GOT3 (cell line): ENCODE results near the gene ZNF10.

ENCODE experiments used
- DNase-seq: peaks from one replicate; lab custom pipeline; 2025; ENCODE audit warnings: mixed read lengths; lab: John Stamatoyannopoulos, UW

Gene ZNF10

DNA sequence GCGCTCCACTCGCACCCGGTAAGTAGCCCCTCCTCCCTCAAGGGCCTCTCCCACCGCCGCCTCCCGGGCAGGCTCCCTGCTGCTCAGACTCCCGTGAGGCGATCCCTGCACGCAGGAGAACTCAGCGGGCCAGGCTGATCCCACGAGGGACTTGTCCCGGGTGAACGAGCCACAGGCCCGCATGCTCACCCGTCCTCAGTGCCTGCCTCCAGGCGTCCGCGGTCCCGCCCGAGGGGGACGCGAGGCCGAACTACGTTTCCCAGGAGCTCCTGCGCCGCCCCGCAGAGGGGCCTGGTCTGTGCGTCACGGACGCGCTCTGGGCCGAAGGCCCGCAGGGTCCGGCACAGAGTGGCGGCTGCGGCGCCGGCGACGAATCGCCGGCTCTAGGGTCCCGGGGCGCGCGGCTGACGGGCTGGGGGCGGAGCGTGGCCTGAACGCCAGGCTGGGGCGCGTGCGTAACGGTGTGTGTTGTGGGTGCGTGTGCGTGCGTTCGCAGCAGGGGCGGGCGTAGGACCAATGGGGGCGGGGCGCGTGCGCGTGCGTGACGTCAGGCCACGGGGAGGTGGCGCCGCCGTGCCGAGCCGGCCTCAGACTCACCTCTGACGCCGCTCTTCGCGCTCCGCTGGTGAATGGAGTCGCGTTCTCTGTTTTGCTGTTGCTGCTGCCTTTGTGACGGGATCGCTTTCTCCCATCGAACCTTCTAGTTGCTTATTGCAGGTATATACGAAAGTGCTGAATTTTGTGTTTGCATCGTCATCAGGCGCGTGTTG is at the start of gene ZNF10, which contains the start of gene ZNF891:
ZNF10 (plus strand) TSS at position 590 of the 770 bp plus-strand sequence. CDS start 13,866 bp downstream, outside the sequence.
ZNF891 (minus strand) TSS at position 237 of the 770 bp plus-strand sequence. CDS start 8,356 bp downstream, outside the sequence.
- peak; percentile 63 for DNase-seq

DNA sequence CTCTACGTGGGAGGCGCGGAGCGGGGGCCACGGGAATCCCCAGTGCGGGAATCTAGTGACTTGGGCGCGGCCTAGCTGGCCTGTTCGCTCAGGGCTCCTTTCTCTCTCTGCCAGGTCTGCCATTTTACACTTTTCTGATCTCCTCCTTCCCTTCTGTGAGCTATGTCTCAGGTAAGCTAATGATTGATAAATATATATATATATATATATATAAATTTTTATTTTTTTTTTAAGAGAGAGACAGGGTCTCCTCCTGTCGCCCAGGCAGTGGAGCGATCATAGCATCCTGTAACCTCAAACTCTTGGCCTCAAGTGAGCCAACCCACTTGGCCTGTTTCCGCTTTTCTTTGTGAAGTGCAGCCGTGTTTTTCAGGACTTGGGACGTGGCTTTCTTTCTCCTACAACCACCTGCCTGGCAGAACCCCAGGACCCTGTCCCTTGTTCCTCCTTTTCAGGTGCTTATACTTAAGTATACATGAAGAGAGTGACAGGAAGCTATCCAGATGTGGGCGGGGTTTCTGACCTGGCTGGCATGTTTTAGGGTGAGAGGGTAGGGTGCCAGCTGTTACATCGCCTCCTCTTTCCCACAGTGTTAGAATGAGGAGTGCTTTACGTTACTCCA is 49.2 kb upstream of the ZNF10 start:
- DNase-seq: no peak

DNA sequence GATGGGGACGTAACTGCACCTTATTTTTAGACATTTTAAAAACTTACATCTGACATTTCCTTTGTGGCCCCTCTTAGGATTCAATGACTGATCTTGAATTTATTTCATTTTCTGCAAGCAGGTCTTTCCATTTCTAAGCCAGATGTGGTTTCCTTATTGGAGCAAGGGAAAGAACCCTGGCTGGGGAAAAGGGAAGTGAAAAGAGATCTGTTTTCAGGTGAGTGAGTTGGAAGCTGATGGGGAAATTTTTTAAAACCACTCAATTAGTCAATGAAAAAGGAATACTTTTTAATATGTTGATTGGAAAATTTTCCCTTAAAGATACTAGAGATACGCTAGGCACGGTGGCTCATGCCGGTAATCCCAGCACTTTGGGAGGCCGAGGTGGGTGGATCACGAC is 47.1 kb upstream of the ZNF10 start:
- no peak for DNase-seq

DNA sequence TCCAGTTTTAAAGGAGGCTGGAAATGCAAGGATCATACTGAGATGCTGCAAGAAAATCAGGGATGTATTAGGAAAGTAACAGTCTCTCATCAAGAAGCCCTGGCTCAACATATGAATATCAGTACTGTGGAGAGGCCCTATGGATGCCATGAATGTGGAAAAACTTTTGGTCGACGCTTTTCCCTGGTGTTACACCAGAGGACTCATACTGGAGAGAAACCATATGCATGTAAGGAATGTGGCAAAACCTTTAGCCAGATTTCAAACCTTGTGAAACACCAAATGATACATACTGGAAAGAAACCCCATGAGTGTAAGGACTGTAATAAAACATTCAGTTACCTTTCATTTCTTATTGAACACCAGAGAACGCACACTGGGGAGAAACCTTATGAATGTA is 24.8 kb upstream of the ZNF10 start:
- DNase-seq: no peak

DNA sequence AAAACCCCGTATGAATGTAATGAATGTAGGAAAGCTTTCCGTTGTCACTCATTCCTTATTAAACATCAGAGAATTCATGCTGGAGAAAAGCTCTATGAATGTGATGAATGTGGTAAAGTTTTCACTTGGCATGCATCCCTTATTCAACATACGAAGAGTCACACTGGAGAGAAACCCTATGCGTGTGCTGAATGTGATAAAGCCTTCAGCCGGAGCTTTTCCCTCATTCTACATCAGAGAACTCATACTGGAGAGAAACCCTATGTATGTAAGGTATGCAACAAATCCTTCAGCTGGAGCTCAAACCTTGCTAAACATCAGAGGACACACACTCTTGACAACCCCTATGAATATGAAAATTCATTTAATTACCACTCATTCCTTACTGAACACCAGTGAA is 24.2 kb upstream of the ZNF10 start:
- no peak for DNase-seq

DNA sequence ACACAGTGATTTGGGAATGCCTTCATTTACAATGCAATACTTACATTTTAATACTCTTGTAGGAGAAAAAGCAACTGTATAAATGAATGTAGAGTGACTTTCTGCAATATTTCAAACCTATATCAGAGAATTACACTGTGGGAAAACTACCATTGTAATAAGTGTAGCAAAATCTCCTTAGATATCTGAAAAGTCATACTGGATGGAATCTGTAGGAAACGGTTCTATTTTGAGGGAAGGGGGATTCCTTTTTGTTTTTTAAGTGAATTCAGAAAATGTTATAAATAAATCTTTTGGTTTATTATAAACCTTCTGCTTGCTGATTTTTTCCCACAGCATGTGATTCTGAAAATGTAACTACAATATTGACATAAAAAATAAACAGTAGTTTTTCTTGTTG is 23.3 kb upstream of the ZNF10 start:
- no peak for DNase-seq

DNA sequence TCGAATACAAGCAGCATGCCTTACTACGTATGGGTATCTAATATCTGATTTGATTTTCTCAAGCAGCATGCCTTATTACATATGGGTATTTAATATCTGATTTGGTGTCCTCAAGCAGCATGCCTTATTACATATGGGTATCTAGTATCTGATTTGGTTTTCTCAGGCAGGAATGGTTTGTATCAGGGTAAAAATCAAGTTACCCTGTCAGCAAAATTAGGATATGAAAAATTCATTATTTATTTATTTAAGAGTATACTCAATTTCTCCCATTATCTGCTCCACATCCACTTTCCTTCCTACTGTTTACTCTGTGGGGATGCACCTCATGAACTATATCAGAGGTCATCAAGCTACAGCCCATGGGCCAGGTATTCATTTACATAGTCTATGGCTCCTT is 22.3 kb upstream of the ZNF10 start:
- DNase-seq: no peak

DNA sequence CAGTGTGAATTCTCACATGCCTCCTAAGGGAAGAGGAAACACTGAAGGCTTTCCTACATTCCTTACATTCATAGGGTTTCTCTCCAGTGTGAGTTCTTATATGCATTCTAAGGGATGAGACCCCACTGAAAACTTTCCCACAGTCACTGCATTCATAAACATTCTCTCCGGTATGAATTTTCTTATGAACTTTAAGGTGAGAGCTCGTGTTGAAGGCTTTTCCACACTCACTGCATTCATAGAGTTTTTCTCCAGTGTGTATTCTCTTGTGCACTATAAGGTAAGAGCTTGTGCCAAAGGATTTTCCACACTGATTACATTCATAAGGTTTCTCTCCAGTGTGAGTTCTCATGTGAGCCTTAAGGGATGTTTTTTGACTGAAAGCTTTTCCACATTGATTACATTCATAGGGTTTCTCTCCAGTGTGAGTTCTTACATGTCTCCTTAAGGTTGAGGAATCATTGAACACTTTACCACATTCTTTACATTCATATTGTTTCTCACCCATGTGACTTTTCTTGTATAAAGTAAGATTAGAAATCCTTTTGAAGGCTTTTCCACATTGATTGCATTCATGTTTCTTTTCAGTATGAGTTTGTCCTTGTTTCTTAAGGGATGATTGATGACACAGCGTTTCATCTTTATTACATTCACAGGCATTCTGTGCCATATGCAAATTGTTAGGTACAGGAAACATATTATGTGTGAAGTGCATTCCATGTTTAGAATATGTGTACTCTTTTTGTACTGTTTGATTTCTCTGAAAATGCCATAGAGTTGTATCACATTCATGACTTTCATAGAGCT is 9.8 kb upstream of the ZNF10 start:
- no peak for DNase-seq

DNA sequence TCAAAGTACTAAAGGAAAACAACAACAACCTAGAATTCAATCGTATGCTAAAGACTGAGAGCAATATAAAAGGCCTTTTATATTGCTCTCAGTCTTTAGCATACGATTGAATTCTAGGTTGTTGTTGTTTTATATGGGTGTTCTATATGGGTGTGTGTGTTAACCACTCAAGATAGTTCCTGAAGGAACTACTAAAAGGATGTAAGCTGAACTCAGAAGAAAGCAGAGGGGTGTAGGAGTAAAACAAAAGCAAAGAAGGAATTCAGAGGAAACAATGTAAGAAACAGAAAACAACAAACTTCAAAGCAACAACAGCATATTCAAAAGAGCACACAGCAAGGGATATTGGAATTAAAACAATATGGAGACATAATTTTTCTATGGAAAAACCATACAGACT is 5.8 kb upstream of the ZNF10 start:
- no peak for DNase-seq

DNA sequence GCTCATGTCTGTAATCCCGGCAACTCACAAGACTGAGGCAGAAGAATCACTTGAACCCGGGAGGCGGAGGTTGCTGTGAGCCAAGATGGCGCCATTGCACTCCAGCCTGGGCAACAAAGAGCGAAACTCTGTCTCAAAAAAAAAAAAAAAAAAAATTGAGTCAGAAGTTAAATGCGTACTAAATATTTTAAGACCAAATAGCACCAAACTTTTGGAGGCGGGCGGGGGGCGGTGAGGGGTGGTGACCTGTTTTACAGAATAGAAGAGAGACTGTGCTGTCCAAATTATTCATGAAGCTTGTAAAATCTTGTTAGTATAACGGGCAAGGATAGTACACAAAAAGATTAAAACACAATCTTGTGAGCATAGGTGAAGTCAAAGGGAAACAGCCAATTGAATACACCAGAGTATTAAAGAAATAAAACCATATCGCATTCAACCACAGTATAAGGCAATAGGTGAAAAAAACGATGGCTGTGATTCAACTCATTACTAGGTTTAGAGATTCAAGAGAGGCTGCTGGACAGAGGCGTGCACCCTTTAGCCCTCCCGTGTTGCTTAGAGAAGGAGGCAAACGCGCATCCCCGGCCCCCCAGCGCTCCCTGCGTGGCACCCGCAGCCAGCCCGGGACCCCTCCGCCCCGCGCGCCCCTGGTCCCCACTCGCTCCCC is 924 bp upstream of the ZNF10 start:
- DNase-seq: no peak

DNA sequence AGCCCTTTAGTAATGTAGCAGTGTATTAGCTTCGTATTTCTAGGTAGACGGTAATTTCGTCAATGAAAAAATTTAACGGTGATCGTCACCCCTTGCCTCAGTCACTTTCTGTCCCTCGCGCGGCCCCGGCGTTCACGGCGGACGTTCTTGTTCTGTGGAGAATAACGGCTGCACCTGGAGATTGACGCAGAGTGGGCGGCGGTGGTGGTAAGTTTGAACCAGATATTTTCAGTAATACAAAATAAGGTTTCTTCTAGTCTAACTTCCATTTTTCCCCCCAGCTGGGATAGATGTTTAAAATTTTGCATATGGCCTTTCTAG is 341 bp downstream of the ZNF10 start:
- no peak for DNase-seq

DNA sequence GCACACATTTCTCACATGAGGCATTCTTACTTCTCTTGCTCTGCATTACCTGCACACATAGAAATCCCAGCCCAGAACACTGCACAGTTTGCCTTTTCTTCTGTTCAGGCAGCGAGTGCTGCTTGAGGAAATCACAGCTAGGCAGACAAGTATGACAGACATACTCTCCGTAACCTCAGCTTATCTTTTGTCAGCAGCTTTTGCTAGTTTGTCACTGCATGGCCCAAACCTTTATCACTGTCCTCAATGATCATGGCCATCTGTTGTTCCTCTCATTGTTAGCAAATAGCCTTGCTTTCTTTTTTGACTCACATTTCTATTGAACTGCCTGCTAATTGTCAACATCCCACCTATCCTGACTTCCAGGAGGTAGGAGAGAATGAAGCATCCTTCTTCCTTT is 5.3 kb downstream of the ZNF10 start:
- no peak for DNase-seq

DNA sequence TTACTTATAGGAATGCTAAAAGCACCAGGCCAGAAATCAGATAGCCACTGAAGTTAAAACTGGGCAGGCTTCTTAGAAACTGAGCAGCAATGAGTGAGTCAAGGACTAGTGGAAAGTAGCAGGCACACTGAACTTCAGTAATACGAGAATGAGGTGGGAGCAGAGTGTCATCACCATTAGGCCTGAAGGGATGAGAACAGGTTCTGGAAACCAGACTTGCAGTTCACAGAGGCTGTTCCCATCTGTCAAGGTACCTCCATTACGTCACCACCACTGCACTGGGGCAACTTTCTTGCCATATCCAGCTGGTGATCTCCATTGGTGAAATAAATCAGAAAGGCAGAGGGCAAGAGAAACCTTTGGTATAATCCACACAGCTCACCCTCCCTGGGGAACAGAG is 15.6 kb downstream of the ZNF10 start:
- DNase-seq: no peak

DNA sequence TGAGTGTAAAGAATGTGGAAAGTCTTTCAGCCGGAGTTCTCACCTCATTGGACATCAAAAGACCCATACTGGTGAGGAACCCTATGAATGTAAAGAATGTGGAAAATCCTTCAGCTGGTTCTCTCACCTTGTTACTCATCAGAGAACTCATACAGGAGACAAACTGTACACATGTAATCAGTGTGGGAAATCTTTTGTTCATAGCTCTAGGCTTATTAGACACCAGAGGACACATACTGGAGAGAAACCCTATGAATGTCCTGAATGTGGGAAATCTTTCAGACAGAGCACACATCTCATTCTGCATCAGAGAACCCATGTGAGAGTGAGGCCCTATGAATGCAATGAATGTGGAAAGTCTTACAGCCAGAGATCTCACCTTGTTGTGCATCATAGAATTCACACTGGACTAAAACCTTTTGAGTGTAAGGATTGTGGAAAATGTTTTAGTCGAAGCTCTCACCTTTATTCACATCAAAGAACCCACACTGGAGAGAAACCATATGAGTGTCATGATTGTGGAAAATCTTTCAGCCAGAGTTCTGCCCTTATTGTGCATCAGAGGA is 25.8 kb downstream of the ZNF10 start:
- no peak for DNase-seq

DNA sequence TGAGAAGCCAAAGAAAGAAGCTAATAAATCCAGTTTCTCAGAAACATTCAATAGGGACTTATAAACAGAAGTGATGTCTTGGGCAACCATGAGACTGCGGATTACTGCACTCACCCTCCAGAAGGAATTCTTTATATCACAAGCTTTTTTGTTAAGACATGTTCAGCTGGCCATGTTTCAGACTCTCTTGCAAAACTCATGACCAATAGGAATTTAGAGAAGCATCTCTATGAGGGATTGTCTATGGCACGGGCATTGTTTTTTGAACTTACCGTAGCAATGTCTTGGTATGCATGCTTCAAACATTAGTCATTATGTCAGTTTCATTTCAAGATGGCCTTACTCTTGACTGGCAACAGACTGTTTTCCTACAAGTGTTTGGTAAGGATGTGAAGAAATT is 35.3 kb downstream of the ZNF10 start:
- no peak for DNase-seq

DNA sequence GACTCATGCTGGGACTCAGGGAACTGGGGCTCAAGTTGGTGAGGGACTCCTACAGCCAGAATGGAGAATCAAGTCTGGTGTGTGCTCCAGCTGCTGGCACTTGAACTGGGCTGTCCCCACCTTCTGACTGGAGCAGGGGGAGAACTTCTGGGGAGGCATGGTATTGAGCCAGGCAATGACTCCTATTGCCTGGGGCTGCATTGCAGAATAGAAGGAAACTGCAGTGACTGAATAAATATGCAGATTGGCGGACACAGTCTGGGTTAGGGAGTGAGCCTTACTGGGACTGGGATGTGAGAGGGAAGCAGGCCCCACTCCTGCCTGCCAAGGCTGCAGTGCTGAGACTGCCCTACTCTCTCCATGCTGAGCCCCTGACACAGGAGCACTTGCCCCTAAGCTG is 42.1 kb downstream of the ZNF10 start:
- DNase-seq: no peak

DNA sequence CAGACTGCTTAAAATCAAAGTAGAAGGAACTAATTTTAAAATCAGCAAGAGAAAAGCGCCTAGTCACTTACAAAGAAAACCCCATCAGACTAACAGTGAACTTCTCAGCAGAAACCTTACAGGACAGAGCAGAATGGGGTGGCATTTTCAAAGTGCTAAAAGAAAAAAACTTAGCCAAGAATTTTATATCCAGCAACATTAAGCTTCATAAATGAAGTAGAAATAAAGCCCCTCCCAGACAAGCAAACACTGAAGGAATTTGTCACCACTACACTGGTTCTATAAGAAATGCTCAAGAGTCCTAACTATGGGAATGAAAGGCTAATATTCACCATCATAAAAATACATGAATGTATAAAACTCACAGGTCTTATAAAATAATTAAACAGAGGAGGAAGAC is 44.5 kb downstream of the ZNF10 start:
- no peak for DNase-seq

DNA sequence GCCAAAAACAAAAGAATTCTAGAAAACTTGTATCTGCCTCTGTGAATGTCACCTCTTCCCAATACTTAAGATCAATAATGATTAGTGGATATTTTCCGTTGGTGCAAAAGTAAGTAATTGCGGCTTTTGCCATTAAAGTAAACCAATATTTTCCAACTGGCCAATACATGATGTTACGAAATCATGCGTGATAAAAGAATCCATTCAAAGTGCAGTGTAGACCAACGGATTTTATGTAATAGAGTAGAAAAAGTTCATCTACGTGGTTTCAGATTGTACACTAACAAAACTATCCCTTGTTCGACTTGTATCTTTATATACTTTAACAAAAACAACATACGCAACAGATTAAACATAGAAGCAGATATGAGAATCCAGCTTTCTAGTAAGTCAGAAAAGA is 50.2 kb downstream of the ZNF10 start:
- DNase-seq: no peak

DNA sequence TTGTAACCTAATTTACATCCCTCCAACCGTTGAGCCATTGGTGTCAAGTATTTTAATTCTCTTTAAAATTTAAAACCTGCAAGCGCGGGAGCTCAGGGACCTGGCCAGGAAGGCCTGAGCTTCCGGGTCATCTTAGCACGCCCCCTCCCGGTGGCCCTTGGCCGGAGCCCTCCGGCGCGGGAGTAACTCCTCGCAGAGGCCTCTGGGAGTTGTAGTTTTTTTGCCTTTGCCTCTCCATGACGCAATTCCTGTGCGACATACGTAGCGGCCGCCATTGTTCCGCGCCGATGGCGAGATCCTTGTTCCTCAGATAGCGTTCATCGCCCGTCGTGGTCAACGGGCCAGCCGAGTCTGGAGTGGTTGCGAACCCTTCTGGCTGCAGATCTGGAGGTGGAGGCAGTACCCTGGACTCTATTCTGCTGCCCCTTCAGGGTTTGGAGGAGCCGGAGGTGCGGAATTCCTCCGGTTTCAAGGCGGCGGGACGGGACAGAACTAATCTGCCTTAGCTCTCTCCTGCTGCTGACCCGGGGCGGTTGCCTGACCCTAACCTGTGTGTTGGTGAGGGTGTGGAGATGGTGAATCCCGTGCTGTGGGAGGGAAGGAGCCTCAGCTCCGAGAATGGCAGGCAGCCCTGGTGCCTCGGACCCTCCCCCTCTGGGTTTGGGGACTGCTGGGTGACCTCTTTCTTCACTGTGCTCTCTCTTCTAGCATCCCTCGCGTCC is 51.0 kb downstream of the ZNF10 start, which contains the start of gene ZNF268:
ZNF268 (plus strand) TSS at position 258 of the 722 bp plus-strand sequence. CDS start 503 bp downstream, outside the sequence.
- DNase-seq: peak; percentile 64

DNA sequence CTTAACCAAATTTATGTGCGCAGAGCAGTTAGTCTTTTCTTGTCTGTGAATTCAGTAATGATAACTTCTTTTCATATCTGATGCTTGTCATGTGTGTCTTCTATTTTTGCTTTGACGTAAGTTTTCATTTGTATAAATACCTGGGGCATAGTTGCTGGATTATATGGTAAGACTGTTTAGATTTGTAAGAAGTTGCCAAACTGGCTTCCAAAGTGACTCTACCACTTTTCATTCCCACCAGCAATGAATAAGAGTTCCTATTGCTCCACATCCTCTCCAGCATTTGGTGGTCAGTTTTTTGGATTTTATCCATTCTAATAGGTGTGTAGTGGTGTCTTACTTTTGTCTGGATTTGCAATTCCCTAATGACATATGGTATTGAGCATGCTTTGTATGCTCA is 59.7 kb downstream of the ZNF10 start:
- DNase-seq: no peak

DNA sequence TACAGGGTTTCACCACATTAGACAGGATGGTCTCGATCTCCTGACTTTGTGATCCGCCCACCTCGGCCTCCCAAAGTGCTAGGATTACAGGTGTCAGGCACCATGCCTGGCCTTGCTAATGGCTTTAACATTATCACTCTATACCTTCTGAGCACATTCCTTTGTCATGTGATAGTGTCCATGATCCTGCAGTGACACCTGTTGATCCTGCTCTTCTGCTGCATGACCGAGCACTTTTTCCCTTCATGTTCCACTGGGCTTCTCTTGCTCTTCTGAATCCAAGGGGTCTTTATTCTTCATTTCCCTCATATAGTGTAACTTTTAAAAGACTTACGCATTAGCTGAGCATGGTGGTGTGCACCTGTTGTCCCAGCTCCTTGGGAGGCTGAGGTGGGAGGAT is 62.4 kb downstream of the ZNF10 start:
- DNase-seq: no peak
